Endometrium (tissue), 2 donors: Measurements from ENCODE around the gene LZTR1.

Source experiments
- FAIRE-seq: peaks from 2 replicates; lab custom pipeline; 2012; peaks lifted over from hg19 to GRCh38; lab: Jason Lieb, UNC
- donor health status: control.
- donor health status: control.

Gene LZTR1

DNA sequence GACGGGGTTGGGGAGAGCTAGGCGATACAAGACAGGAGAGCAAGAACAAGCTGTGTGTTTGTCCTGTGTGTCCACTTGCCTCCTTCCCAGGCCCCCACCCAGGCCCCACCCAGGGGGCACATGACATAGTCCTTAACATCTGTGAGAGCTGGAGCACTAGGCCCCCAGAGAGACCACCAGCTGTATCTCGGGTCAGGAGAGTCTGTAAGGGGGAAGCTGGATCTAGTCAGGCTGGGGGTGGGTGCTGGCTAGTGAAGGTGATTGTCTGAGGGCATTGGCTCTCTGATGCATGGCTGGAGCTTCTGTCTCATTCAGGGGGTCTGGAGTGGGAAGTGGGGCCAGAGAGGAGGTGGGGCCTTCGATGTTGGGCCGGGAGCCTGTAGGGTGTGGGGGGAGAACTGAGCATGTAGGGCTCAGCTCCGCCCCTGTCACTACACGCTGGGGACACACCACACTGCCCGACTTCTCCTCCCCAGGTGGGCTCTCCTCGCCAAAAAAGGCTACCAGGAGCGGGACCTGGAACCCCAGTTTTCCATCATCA is 33.4 kb downstream of the LZTR1 start:
- no peak for FAIRE-seq

DNA sequence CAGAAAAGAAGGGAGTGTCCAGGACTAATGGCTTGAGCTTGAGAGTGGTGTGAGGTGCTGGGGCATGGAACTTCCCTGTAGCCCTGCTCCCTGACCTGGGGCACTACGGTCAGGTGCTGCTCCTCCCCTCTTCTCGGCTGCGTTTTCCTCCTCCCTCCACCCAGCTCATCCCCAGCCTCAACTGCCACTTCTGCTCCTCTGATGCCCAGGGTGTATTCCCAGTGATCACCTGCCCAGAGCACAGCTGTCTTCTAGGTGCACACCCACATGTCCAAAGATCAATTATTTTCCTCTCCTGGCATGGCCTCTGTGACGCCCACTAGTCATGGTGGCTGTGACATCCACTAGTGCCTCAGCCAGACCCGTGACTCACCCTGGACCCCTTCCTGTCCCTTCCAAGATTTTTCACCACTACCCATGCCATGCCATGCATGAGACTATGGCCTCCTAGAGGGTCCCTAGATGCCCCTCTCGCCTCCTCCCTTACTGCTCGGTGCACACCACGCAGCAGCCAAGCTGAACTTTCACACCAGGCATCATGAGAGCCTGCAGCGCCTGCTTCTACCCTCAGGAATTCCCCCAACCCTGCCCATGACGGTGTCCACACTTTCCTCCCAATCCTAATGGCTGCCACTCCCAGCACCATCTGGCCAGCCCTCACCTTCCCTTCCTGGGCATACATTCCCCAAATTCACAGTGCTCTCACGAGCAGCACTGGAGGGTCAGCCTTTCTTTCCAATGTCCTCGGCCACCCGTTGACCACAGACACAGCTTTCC is 34.7 kb downstream of the LZTR1 start:
- no peak for FAIRE-seq

DNA sequence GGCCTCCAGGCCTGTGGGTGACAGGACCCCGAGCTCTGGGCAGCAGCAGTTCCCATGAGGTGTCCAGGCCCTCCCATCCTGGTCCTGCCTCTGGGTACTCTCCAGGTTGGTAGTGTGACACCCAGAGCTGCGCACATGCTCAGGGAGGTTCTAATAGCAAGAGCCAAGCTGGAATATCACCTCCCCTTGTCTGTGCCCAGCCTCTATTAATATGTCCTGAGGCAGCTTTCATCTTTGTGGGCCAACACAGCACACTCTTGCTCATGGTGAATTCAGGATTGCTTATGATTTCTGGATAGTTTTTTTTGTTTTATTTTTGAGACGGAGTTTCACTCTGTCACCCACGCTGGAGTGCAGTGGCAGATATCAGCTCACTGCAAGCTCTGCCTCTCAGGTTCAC is 36.2 kb downstream of the LZTR1 start:
- no peak for FAIRE-seq

DNA sequence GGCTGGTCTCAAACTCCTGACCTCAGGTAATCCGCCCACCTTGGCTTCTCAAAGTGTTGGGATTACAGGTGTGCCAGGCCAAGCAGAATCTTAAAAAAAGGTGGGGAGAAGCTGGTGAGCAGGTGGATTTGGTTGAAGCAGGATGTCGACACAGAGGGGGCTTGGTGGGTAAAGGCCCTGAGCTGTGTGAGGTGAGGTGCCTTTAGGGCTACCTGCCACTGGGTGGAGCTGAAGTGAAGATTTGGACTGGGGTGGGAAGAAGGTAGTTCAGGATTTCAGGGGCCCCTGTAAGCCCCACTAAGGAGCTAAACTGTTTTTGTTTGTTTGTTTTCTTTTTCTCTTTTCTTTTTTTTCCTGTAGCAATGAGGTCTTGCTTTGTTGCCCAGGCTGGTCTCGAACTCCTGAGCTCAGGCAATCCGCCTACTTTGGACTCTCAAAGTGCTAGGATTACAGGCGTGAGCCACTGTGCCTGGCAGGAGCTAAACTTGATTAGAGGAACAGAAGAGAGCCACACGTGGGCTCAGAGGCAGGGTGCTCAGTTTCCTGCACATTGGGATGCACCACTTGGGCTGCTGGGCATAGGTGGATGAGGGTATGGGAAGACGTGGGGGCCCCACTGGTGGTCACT is 38.8 kb downstream of the LZTR1 start:
- no peak for FAIRE-seq

DNA sequence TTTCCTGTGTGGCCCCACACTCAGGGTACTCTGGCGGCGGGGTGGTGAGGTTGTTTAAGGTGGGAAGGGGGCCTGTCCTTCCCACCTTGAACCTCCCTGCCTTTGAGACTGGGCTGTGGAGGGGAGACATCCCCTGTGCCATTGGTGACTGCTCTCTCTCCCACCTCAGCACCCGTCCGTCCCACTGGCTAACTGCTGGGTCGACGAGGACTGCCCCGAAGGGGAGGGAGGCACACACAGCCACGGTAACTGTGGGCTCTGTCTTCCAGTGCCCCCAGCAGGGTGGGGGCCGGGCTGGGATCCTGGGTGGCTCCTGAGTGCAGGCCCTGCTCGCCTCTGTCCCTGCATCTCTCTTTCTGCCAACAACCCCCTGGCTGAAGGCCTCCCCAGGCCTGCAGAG is 40.4 kb downstream of the LZTR1 start:
- FAIRE-seq, result no peak

DNA sequence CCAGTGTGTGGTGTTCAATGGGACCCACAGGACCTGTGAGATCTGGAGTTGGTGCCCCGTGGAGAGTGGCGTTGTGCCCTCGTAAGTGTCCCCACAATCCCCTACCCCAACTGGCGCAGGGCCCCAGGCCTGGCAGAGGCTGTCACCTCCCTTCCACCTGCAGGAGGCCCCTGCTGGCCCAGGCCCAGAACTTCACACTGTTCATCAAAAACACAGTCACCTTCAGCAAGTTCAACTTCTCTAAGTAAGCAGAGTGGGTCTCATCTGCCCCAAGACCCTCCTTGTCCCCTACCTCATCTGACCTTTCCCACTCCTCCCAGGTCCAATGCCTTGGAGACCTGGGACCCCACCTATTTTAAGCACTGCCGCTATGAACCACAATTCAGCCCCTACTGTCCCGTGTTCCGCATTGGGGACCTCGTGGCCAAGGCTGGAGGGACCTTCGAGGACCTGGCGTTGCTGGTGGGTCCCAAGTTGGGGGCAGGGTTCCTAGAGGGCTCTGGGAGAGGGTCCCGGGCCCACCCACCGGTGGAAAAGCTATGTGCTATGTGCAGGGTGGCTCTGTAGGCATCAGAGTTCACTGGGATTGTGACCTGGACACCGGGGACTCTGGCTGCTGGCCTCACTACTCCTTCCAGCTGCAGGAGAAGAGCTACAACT is 41.0 kb downstream of the LZTR1 start:
- FAIRE-seq, result no peak

DNA sequence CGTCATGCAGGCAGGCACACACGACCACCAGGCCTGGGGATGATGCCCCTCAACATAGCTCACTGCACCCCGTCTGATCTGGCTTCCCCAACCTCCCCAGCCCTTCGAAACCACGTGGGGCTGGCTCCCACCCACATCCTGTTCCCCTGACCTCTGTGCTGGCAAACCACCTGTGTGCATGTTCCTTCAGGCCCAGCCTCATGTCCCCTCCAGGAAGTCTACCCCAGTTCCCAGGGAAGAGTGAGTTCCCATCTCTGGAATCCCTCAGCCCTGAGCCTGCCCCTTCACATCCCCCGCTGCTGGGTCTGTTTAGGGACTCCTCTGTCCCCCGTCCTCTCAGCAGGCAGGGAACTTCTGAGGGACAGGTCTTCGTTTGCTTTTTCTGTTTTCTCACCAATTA is 43.2 kb downstream of the LZTR1 start:
- FAIRE-seq, result no peak

DNA sequence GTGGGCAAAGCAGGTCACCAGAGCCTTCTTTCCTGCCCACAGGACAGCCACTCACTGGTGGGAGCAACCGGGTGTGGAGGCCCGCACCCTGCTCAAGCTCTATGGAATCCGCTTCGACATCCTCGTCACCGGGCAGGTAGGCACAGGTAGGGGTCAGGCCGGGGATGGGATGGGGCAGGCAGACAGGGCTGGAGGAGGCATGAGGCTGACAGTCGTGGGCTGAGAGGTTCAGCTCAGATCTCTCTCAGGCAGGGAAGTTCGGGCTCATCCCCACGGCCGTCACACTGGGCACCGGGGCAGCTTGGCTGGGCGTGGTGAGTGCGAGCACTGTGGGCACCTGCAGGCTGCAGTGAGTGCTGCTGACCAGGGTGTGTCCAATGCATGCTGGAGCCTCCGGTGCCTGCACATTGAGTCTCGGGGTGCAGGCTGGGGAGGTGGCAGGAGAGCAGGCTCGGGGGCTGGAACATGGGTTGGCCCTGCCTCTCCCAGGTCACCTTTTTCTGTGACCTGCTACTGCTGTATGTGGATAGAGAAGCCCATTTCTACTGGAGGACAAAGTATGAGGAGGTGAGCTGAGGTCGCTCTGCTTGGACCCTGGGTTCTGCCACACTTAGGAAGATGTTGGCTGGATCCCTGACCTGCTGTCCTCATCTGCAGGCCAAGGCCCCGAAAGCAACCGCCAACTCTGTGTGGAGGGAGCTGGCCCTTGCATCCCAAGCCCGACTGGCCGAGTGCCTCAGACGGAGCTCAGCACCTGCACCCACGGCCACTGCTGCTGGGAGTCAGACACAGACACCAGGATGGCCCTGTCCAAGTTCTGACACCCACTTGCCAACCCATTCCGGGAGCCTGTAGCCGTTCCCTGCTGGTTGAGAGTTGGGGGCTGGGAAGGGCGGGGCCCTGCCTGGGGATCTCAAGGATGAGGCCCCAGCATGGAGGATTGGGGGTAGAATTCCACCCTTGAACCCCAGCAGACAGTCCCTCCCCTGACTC is 44.0 kb downstream of the LZTR1 start:
- no peak for FAIRE-seq

DNA sequence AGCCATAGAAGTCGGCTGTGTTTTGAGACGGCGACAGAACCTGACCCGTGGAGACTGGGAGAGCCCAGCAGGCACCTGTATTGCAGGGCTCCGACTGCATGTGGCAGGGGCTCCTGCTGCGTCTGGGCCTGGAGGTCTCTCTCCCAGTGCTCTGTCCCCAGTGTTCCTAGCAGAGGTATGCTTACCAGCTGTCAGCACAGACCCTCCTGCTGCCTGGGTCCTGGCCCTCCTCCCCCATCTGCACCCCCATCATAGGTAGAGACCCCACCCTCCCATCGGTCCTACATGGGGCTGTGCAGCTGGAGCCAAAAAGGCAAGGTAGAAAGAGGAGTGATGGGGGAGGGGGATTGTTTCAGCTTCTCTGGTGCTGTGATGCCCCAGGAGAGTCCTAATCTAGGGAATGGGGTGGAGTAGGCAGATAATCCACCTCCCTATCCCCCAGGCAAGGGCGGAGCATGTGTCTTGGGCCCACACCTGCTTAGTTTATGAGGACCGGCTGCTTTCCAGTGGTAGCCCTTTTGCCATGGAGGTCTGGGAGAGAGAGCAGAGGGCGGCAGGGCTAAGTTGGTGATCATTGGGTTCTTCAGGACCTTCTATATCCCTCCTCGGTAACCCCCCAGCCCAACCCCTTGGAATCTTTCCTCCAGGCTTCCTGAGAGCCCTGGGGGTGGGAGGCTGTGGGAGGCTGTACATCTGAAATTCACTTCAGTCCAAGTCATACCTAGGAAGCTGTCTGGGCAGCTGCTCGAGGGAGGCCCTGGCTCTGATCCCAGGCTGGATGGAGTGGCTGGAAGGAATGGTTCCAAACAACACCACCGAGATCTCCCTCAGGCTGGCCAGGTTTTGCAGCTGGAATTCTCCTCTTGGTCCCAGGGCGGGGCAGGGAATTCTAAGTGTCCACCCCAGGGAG is 44.9 kb downstream of the LZTR1 start:
- no peak for FAIRE-seq

DNA sequence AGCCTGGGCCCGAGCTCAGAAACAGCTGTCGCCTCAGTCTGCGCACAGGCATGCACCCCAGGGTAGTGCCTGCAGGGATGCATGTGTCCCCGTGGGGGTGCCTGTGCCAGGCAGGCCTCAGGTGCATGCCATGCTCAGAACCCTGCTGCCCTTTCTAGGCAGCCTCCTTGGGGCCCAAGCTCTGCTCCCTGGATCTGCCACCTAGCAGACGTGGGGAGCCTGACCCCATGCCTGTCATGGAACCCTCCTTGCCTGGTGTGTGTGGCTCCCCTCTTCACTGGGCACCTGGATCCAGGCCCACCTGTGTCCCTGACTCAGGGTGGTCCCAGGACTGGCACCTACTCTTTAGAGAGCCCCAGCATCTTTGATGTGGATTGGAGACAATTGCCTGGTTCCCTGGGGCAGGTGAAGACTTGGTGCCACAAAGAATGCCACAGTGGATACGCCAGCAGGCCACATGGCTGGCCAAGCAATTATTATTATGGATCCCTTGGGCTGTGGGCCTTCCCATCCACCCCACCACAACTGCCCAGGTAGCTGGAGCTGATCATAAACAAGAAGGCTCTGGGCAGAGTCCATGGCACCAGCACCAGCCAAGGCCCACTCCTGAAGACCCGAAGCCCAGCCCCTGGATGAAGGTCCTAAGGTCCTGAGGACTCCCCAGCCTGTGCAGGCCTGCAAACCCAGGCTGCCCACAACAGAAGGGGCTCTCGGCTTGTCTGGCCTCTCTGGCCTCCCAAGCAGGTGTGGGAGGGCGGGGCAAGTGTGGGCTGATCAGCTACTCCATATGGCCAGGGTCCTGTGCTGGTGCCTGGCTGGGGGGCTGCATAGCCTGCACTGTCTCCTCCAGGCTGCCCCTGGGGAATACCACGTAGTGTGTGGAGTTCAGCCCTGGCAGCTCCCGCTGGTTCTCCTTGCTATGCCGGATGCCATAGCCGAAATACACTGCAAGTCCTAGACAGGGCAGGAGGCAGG is 46.5 kb downstream of the LZTR1 start:
- no peak for FAIRE-seq

DNA sequence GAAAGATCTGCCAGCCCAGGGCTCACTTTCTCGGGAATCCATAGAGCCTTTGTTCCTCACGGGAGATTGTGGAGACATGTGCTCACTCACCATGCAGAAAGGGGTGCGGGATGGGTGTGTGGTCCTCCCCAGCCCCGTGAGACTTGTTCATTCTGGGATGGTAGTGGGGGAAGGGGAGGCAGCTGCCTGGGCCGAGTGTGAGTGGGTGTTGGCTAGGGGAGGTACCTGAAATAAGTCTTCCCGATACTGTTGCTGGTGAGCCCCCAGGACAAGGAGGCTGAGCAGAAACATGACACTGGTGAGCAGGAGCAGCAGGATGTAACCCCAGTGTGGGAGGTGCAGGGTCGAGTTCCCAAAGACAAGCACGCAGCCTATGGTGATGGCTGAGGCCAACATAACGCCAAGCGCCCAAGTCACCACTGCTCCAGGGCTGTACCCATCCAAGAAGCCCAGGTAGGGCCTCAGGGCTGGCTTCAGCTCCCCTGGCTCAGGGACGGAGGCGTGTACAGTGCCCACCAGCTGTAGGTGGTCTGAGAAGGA is 47.5 kb downstream of the LZTR1 start:
- FAIRE-seq, result no peak

DNA sequence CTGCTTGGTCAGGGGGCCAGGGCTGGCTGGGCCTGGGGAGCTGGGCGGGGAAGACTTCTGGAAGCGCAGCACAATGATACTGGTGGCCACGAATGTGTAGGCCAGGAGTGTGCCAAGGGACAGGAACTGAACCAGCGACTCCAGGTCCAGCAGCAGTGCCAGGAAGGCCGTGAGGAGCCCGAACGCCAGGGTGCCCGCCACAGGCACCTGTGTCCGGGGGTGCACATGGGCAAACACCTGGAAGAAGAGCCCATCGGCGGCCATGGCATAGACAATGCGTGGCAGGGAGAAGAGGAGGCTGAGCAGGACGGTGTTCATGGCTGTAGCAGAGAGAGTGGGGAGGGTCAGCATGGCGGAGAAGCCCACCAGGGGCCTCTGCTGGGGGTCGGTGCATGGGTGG is 47.9 kb downstream of the LZTR1 start:
- no peak for FAIRE-seq

DNA sequence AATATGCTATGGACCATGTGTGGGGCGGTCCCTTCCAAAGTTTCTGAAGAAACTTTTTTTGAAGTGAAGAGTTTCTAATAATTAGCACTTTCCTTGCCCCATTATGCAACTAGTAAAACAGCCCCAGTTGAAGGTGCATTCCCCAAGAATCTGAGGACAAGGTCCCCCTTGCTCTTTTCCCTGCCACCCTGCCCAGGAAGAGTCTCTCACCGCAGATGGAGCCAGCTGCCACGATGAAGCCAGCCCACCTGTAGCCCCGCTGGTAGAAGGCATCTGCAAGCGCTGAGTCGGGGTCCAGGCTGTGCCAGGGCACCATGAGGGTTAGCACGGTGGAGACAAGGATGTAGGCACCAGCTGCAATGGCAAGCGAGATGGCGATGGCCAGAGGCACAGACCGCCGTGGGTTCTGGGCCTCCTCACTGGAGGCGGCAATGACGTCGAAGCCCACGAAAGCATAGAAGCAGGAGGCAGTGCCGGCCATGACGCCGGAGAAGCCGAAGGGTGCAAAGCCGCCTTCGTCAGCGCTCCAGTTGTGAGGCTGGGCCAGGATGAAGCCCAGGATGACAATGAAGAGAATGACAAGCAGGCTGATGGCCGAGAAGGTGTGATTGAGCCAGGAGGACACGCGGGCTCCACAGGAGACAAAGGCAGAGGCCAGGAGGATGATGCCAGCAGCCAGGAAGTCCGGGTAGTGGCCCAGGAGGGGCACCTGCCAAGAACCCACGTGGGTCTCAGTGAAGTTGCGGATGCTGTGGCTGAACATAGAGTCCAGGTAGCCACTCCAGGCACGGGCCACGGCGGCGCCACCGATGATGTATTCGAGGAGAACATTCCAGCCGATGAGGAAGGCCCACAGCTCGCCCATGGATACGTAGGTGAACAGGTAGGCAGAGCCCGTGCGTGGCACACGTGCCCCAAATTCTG is 48.8 kb downstream of the LZTR1 start:
- no peak for FAIRE-seq

DNA sequence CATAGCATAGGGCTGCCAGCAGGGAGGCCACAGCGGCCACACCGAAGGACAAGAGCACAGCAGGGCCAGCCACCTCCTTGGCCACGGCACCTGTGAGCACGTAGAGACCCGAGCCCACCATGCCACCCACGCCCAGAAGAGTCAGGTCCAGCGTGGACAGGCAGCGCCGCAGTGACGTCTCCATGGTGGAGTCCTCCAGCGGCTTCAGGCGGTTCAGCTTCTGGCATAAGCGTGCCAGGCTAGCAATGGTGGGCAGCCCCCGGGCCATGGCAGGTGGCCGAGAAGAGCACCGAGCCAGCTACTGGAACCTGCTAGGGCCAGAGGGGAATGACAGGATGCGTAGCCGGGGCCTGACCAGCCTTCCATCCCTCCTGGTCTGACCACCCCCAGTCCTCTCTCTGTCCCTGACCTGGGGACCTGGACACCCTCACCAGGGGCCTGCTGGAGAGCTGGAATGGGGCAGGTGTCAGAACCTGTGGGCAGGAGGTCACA is 49.5 kb downstream of the LZTR1 start:
- FAIRE-seq, result no peak

DNA sequence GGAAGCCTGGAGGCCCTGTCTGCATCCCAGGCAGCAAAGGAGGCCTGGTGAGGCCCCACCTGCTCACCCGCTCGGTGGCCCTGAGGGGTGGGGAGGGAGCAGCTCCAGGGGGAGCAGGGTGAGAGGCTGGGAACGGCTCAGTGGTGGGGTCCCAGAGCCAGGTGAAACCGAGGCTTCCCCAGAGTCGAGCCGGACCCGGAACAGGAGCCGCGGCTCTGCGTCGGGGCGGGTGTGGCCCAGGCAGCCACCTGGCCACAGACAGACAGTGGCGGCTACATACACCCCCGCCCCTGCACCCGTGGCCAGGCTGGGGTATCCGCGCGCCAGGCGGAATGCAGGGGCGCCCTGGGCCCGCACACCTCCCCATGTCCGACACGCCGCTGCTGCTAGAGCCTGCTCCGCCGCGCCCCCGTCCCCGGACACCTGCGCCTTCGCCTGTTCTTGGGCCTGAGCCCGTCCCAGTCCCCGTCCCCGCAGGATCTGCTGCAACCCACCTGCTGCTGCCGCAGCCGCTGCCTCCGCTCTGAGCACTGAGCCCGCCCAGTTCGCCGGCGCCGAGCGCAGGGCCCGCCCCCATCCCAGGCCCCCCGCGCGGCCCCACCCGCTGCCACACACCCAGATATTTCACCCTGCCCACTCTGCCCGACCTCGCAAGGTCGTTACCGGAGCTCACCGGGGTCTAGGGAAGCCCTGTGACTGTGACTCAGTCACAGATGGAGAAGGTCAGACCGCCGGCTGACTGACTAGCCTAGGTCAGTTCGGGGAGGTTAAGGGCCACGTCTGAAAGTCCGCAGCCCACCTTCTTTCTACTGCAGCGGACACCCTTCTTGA is 50.2 kb downstream of the LZTR1 start, which contains the start of gene SLC7A4:
SLC7A4 (minus strand) TSS at position 525 of the 831 bp plus-strand sequence. CDS start 749 bp downstream, outside the sequence.
- FAIRE-seq, result no peak

DNA sequence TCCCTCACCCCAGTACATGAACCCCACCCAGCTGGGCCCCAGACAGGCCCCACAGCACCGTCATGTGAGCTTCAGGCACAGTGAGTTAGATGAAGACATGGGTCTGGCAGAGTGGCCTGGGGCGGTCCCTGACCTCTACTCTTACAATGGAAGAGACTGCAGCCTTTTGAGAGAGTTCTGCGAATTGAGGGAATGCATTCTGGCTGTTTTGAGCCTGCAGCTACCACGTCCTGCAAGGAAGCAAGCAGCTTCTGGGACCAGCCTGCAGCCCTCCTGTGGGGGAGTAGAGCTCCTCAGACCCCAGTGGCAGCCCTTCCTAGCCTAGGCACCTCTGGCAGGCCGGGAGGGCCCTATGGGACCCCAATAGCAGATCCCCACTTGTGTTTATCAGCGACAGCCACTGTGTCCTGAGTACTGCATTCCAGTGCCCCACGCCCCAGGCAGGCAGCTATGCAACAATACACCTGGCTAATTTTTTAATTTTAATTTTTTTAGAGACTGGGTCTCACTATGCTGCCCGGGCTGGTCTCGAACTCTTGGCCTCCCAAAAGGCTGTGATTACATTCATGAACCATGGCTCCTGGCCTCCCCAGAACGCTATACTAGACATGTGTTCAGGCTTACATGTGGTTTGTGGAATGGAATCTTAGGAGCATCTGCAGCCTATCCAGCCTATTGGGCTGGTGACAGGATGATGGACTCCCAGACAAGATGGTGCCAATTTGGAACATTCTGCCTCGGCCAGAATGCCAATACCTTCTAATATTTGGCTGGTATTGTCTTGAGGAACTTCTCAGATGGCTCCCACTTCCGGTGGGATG is 51.0 kb downstream of the LZTR1 start:
- no peak for FAIRE-seq
